B cell (primary cell): ENCODE measurements around the gene ARHGAP6.

Experiments used
- CTCF ChIP-seq: fragments of 200-600 bp; IDR thresholded peaks from one replicate; pipeline ENCODE4 v1.8.0; 2022; ENCODE audit warnings: antibody characterized with exemption, mild to moderate bottlenecking
- EZH2 ChIP-seq: IDR thresholded peaks from 2 replicates; pipeline ENCODE4 v1.6.1; 2012; ENCODE audit warnings: borderline replicate concordance, low read depth, mild to moderate bottlenecking, moderate library complexity, low read length; ENCODE audit not compliant: insufficient read depth, poor library complexity, severe bottlenecking

- no peak for TF ChIP-seq CTCF
- no peak for TF ChIP-seq EZH2
Measured at GRCh38 chrX:11648705-11649519, 16.8 kb downstream of the ARHGAP6 start.
